Erythroblast (primary cell): ENCODE data around the gene CNTROB.

Source experiments
- DNase-seq, 2 experiments: peaks; one replicate each; lab custom pipeline; 2025; lab: John Stamatoyannopoulos, UW
- GATA1 ChIP-seq: IDR thresholded peaks from 2 replicates; pipeline ENCODE4 v1.6.1; 2011; ENCODE audit warnings: low read depth, mild to moderate bottlenecking, control low read depth, low read length, moderate library complexity
- POLR2A ChIP-seq: IDR thresholded peaks from 2 replicates; pipeline ENCODE4 v1.6.1; 2011; ENCODE audit warnings: mild to moderate bottlenecking, low read length

CNTROB gene

DNA sequence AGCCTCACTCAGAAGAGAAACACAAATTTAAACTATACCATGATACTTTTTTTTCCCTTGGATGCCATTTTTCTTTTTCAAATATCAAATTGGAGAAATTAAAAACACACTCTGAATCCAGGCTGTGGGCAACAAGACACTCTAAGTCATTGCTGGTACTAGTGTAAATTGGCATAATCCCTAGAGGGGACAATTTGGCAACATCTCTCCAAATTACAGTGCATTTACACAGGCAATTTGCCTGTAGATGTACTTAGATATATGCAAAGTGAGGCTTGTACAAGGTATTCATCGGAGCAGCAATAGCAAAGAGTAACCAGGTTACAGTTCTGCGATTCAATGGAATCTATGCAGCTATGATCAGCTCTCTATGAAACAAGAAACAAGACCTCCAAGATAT lies 63.7 kb downstream of the CNTROB start:
- no peak for TF ChIP-seq GATA1
- no peak for TF ChIP-seq POLR2A
- no peak for DNase-seq

DNA sequence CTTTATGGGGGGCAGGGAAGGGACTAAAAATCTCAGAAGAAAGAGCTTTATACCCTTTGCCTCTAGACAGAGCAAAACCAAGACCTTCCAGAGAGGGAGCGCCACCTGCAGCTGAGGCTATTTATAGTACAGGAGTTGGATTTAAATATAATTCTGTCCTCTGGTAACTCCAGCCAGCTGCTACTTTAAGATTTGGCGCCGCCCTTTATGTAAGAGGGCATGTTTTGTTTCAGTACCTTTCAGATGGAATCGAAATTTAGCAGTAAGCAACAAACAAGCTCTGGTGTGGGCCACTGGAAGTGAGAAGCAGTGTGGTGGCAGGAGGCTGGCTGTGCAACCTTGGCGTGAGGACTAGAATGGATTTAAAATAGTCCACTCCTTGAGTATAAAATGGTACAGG lies 65.2 kb downstream of the CNTROB start:
- peak; percentile 33 to 44 for DNase-seq
- TF ChIP-seq GATA1 (no peak), POLR2A (no peak)
